GM20431 (cell line): ENCODE data around the gene OR6C76.
"Not testable (repeated sequence)": the region's sequence is repeated elsewhere in the genome, so short reads cannot be mapped to it uniquely, and the experiment has no call there.

Source experiments
- in situ Hi-C: fragments of 300-500 bp; cut with MseI, MboI; formaldehyde crosslinking; loops from one replicate; pipeline ENCODE4 v1.15.0; 2020; ENCODE audit warnings: low sequenced_read_pairs; ENCODE audit not compliant: unreplicated experiment

Gene OR6C76

DNA sequence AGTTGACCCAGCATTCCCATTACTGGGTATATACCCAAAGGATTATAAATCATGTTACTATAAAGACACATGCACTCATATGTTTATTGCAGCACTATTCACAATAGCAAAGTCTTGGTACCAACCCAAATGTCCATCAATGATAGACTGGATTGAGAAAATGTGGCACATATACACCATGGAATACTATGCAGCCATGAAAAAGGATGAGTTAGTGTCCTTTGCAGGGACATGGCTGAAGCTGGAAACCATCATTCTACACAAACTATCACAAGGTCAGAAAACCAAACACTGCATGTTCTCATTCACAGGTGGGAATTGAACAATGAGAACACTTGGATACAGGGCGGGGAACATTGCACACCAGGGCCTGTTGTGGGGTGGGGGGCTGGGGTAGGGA is 38.9 kb downstream of the OR6C76 start:
- in situ Hi-C loops: not testable (repeated sequence)

DNA sequence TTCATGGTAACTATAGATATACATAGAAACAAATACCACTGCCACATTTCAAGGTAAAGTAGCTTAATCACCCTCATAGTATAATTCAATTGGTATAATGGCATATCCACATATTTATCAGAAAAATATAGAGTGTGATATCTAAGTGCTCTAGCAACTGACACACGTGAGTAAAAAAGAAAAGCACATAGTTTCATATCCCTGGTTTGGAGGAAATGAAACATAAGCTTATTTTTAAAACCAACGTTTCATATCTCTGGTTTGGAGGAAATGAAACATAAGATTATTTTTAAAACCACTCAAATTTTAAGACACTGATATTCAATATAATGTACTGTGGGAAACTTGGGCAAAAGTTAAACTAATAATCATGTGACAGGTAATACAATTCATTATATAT is 41.8 kb downstream of the OR6C76 start:
- in situ Hi-C loops: no loop called here

DNA sequence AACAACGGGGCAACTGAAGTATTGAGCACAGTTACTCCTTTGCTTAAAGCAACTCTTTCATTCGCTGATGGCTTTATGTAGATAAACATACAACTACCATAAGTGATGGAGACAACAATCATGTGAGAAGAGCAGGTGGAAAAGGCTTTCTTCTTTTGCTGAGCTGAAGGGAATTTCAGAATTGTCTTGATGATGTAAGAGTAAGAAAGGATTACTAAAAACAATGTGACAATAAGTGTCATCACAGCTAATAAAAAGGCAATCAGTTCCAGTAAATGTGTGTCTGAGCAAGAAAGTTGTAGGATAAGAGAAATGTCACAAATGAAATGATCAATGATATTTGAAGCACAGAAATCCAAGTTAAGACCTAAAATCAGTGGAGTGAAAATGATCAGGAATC is 43.2 kb downstream of the OR6C76 start:
- in situ Hi-C loops: no loop called here

DNA sequence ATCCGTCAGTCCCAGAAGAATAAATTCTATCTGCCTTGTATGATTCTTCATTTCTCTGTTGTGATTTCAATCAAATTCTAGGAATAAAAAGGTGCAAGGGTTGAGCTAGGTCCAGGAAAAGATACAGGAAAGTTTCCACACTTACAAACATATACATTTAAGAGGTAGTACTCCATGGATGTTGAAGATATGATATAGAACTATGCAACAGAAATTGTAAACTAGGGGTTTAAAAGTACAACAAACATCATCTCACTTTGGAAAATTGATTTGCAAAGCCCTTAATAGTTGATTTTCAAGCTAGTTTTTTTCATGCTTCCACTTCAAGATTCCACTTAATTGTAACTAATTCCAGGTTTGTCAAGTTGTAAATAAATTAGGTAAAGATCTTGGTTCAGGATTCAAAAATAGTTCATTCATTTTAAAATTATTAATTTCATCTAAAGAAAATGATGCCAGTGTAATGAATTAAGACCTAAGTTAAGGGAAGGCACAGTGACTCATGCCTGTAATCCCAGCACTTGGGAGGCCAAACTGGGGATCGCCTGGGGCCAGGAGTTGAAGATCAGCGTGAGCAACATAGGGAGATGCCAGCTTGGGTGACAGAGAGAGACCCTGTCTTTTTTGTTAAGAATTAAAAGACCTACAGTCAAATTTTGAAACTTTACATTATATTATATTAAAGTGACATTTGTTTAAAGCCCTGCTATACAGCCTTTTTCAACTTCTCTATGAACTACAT is 44.2 kb downstream of the OR6C76 start, which contains the start of gene OR6C70:
TSS of gene OR6C70 (minus strand) at position 51 of the 742 bp plus-strand sequence. CDS start at position 51, 0 bp downstream.
- in situ Hi-C loops: no loop called here

DNA sequence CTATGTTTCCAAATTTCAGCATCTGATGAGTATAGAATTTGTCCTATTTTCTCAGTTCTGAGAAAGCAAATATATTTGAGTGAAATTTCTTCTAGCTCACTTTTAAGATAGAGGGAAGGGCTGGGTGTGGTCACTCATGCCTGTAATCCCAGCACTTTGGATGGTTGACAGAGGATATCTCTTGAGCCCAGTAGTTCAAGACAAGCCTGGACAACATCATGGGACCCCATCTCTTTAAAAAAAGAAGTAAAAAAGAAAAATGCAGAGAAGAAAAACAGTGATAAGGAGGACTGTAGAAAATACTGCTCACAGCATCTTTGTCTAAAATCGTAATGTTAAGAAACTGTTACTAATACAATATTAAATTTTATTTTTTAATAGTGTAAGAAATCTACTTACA is 46.2 kb downstream of the OR6C76 start:
- in situ Hi-C loops: no loop called here
